ENCODE data around the gene HAND2.

DNA sequence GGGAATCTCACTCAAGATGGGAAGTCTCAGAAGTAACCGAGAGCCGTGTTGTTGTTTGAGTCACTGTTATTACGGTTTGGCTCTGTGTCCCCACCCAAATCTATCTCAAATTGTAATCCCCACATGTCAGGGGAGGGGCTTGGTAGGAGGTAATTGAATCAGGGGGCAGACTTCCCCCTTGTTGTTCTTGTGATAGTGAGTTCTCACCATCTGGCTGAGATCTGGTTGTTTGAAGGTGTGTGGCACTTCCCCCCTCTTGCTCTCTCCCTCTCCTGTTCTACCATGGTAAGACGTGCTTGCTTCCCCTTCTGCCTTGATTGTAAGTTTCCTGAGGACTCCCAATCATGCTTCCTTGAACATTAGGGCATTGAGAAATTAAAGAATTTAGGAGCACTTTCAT lies 37.0 kb downstream of the HAND2 start:
- TF ChIP-seq, protein P1, sequence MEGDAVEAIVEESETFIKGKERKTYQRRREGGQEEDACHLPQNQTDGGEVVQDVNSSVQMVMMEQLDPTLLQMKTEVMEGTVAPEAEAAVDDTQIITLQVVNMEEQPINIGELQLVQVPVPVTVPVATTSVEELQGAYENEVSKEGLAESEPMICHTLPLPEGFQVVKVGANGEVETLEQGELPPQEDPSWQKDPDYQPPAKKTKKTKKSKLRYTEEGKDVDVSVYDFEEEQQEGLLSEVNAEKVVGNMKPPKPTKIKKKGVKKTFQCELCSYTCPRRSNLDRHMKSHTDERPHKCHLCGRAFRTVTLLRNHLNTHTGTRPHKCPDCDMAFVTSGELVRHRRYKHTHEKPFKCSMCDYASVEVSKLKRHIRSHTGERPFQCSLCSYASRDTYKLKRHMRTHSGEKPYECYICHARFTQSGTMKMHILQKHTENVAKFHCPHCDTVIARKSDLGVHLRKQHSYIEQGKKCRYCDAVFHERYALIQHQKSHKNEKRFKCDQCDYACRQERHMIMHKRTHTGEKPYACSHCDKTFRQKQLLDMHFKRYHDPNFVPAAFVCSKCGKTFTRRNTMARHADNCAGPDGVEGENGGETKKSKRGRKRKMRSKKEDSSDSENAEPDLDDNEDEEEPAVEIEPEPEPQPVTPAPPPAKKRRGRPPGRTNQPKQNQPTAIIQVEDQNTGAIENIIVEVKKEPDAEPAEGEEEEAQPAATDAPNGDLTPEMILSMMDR (IDR thresholded peaks at IDR 0.05): no peak
- TF ChIP-seq ZFX (IDR thresholded peaks at IDR 0.05; ENCODE audit: borderline replicate concordance): no peak

Data from 22Rv1 (cell line).